GM19463 (cell line): ENCODE measurements around the gene ETNK2.

Experiments
- ATAC-seq: cut with Tn5 transposase; IDR thresholded peaks from one replicate; pipeline ENCODE4 v1.9.1; 2021; ENCODE audit warnings: mild to moderate bottlenecking, moderate library complexity; ENCODE audit not compliant: unreplicated experiment

Gene ETNK2

GRCh38 chr1:204177133-204177532 is 25.3 kb upstream of the ETNK2 start:
- no peak for ATAC-seq

DNA sequence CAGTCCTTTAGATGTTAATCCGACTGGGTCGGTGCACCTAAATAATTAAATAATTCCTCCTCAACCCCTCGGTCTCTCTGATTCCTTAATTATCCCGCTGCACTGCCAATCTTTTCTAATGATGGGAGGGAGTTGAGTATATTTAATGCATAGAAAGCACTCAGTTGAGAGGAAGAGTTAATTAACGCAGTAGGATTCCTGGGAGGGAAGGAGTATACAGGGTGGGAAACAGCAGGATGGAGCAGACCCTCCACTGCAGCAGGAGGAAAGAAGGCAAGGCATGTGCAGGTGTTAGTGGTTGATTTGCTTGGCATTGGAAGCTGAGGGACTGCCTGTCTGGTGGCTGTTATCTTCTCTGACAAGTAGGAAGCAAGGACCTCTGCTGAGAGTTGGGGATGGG is 24.2 kb upstream of the ETNK2 start:
- no peak for ATAC-seq

DNA sequence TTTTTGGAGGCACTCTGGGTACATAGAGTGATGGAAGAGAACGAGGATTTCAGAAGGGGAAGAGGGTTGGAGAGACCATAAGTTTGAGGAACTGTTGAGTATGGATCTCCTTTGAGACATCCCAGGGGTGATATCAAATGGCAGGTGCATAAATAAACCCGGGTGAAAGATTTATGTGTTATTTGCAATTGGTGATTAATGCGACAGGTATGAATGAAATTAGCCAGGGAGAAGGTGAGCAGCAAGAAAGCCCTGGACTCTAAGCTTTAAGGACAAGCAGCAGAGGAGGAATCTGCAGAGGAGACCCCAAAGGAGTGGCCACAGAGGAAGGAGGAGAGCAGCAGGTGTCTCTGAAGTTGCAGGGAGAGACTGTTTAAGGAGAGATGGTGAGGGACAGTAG is 23.1 kb upstream of the ETNK2 start:
- no peak for ATAC-seq

- no peak for ATAC-seq
Observed at GRCh38 chr1:204172404-204173029, 20.7 kb upstream of the ETNK2 start.

DNA sequence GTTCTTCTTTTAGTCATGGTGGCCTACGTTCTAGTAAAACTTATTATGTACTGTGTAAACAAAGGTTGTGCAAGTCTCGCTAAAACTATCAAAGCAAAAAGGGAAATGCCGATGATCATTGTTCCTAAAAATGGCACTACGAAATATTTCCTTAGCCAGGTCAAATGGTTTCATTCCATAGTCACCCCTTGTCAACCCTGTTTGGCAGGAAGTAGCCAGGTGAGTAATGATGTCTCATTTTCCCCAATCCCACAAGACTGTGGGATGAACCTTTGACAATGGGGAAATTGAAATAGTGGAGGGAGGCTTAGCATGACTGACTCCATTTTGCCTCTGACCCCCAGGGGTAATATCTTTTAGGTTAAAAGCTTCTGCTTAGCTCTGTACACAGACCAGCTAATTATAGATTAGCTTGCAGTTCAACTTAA is 19.9 kb upstream of the ETNK2 start:
- ATAC-seq = no peak

- no peak for ATAC-seq
Observed at GRCh38 chr1:204170494-204171155, 18.8 kb upstream of the ETNK2 start.

DNA sequence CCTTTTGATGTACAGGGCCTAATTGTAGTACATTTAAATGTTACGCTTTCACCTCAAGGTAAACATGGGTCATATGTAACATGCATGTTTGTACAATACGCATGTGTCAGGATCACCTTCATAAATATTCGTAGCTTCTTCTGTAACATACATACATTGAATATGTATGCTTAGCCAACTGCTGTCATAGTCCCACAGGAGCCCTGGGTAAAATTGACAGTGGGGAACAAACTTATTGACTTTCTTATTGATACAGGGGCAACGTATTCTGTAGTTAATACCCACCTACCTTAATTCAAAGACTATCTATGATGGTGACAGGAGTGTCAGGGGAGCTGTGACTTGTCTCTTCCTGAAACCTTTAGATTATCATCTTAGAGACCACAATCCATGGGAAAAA is 18.0 kb upstream of the ETNK2 start:
- ATAC-seq = no peak

- no peak for ATAC-seq
Observed at GRCh38 chr1:204167730-204168129, 15.9 kb upstream of the ETNK2 start.

- no peak for ATAC-seq
Observed at GRCh38 chr1:204166219-204166618, 14.4 kb upstream of the ETNK2 start, which contains the start of gene REN. Gene REN (minus strand): TSS chr1:204166337. CDS start chr1:204166293, 44 bp downstream.

- ATAC-seq = no peak
Observed at GRCh38 chr1:204162494-204163074, 10.7 kb upstream of the ETNK2 start.

- no peak for ATAC-seq
Observed at GRCh38 chr1:204161609-204162493, 10.0 kb upstream of the ETNK2 start.

DNA sequence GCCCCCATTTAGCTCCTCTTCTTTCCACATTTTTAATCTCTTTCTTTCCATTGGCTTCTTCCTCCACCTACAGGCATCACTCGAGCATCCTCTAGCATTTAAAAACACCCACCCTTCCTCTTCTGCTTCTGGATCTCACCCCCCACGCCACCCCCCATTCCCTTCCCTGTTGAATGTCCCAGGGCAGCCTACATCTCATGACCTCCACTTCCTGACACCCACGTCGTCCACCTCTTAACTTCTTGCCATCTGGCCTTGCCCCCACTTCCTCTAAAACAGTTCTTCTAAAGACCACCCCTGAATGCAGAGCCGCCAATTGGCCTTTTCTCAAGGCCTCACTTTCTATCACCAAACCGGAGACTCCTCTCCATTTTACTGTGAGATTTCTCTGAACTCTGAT is 6.1 kb upstream of the ETNK2 start:
- ATAC-seq = no peak

GRCh38 chr1:204155881-204156280 is 4.0 kb upstream of the ETNK2 start:
- ATAC-seq = no peak

DNA sequence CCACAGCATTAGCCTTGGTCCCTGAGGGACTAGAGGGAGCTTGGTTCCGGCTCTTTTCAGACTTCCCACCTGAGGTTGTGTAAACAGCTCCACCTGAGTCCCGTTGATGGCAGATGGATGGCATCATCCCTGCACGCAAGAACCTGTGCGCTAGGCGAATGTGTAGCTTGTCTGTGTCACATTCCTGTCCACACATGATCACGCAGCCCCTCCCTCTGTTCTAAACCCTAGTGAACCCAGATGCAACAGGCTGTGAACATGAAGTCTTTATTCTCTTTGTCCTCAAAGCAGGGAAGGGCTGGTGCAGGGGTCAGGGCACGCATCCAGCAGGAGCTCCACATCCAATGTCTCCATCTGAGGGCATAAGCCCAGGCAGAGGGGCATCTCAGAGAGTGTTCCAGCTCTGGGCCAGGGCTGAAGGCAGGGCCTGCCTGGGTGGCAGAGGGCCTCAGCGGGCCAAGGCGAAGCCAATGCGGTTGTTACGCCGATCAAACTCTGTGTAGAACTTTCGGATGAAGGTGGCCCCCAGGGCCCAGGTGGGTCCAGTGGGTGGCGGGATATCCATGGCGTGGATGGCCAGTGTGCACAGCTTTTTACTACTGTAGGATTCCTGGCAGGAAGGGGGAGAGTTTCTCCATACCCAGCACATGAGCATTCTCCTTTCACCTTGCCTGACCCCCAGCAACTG is 2.9 kb upstream of the ETNK2 start:
- ATAC-seq = no peak

GRCh38 chr1:204153667-204154066 is 1.8 kb upstream of the ETNK2 start:
- no peak for ATAC-seq

- ATAC-seq = no peak
Observed at GRCh38 chr1:204152310-204153044, 633 bp upstream of the ETNK2 start.

DNA sequence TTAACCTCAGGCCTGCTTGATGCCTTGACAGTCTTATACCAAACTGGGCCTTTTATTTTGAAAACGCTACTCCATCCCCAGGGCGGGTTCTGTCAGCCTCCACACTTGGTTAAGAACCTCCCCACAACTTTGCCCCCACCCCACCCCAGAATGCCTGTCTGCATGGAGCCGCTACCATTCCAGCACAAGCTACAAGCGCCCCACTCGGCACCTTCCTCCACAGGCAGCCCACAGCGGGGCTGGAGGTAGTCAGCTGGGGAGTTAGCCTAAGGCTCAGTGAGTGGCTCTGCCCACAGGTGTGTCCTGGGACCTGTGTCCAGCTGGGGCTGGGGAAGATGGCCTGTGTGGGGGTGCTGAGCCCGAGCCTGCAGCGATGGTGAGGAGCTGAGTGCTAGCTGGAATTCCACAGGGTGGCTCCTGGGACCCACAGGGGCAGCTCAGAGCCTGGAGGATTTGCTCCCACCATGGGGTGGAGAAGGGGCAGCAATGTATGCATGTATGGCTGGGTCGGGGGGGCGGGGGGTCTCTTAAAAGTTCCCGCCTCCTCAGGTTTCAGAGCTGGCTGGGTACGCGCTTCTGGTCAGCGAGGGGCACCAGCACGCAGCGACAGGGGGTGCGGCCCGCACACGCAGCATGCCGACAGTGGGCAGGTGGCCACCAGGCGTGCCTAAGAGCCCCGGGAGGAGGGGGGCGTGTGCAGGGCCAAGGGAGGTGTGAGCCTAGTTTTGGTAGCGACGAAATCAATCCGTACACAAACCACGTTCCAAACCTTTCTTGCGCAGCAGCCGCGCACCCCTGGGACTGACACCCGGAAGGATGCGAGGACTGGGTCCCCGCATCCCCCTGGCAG is 917 bp downstream of the ETNK2 start:
- ATAC-seq = no peak

GRCh38 chr1:204149635-204150565 is 1.9 kb downstream of the ETNK2 start:
- ATAC-seq = no peak
